GM23338 (cell line): Measurements from ENCODE around the gene YY1AP1. TPM values are rescaled to one million over a fixed set of nuclear protein-coding genes. Genes with fewer than 3 reads are reported as not detected.
"Not testable (repeated sequence)": the region's sequence is repeated elsewhere in the genome, so short reads cannot be mapped to it uniquely, and the experiment has no call there.

Experiments used
- ATAC-seq: fragments of 200-7000 bp; cut with Tn5 transposase; 3 replicates; pipeline ENCODE4 v1.9.1; 2020
- DNase-seq: peaks from one replicate; pipeline ENCODE4 v3.0.0-alpha.2; 2015; ENCODE audit warnings: low spot score
- H2AFZ ChIP-seq: fragments of 200-600 bp; sonication (generic); 2 replicates; pipeline ENCODE4 v1.8.0; 2016; ENCODE audit warnings: antibody characterized with exemption, mild to moderate bottlenecking, moderate library complexity
- H3F3A ChIP-seq: fragments of 200-600 bp; sonication (generic); replicated peaks from 2 replicates; pipeline ENCODE4 v1.8.0; 2017; ENCODE audit warnings: antibody characterized with exemption, mixed run types, low read depth
- H3K27ac ChIP-seq: fragments of 200-600 bp; sonication (generic); 2 replicates; pipeline ENCODE4 v1.6.1; 2016; ENCODE audit warnings: low read depth
- H3K27me3 ChIP-seq: fragments of 200-600 bp; sonication (generic); 2 replicates; pipeline ENCODE4 v1.8.0; 2016; ENCODE audit warnings: mild to moderate bottlenecking, mixed run types, moderate library complexity; ENCODE audit not compliant: insufficient read depth
- H3K36me3 ChIP-seq: fragments of 200-600 bp; sonication (generic); 2 replicates; pipeline ENCODE4 v1.8.0; 2016; ENCODE audit warnings: mild to moderate bottlenecking; ENCODE audit not compliant: insufficient read depth
- H3K4me1 ChIP-seq: fragments of 200-600 bp; sonication (generic); 2 replicates; pipeline ENCODE4 v1.8.0; 2016; ENCODE audit warnings: mild to moderate bottlenecking, moderate library complexity; ENCODE audit not compliant: insufficient read depth
- H3K4me2 ChIP-seq: fragments of 200-600 bp; sonication (generic); 2 replicates; pipeline ENCODE4 v1.7.1; 2017; ENCODE audit warnings: mixed run types
- H3K4me3 ChIP-seq: fragments of 200-600 bp; sonication (generic); 2 replicates; pipeline ENCODE4 v1.6.1; 2016; ENCODE audit warnings: mixed run types
- H3K79me2 ChIP-seq: fragments of 200-600 bp; sonication (generic); replicated peaks from 2 replicates; pipeline ENCODE4 v1.8.0; 2017; ENCODE audit warnings: mild to moderate bottlenecking; ENCODE audit not compliant: insufficient read depth
- H3K9me2 ChIP-seq: fragments of 200-600 bp; sonication (generic); 2 replicates; pipeline ENCODE4 v1.8.0; 2017; ENCODE audit not compliant: insufficient read depth
- H4K20me1 ChIP-seq: fragments of 200-600 bp; sonication (generic); replicated peaks from 2 replicates; pipeline ENCODE4 v1.8.0; 2017; ENCODE audit warnings: mild to moderate bottlenecking; ENCODE audit not compliant: insufficient read depth
- H3K27ac Mint-ChIP-seq: 2 replicates; pipeline ENCODE4 v1.8.0; 2020; ENCODE audit warnings: inconsistent platforms, mild to moderate bottlenecking, moderate library complexity, mixed read lengths
- H3K27me3 Mint-ChIP-seq: 3 replicates; pipeline ENCODE4 v1.8.0; 2022; ENCODE audit warnings: low read depth, mild to moderate bottlenecking, moderate library complexity, mixed read lengths, inconsistent platforms; ENCODE audit not compliant: insufficient read depth, poor library complexity
- H3K36me3 Mint-ChIP-seq: 3 replicates; pipeline ENCODE4 v1.8.0; 2021; ENCODE audit warnings: low read depth, mild to moderate bottlenecking, inconsistent platforms, moderate library complexity, mixed read lengths
- H3K4me1 Mint-ChIP-seq: 3 replicates; pipeline ENCODE4 v1.8.0; 2020; ENCODE audit warnings: mild to moderate bottlenecking, inconsistent platforms, mixed read lengths
- H3K4me3 Mint-ChIP-seq: 3 replicates; pipeline ENCODE4 v1.8.0; 2021; ENCODE audit warnings: moderate library complexity, mild to moderate bottlenecking, inconsistent platforms, mixed read lengths
- H3K9me3 Mint-ChIP-seq: 3 replicates; pipeline ENCODE4 v1.8.0; 2020; ENCODE audit warnings: moderate library complexity, mild to moderate bottlenecking, inconsistent platforms, mixed read lengths
- CREB1 ChIP-seq: fragments of 250-450 bp; sonication (Bioruptor Pico); IDR thresholded peaks from 2 replicates; pipeline ENCODE4 v1.5.0; 2020; ENCODE audit warnings: low read depth, mild to moderate bottlenecking, moderate library complexity
- EZH2 ChIP-seq: fragments of 200-600 bp; sonication (generic); IDR thresholded peaks from one replicate; pipeline ENCODE4 v1.8.0; 2017; ENCODE audit warnings: antibody characterized with exemption, mild to moderate bottlenecking, low read depth; ENCODE audit not compliant: unreplicated experiment
- EZH2phosphoT487 ChIP-seq: fragments of 200-600 bp; sonication (generic); IDR thresholded peaks from one replicate; pipeline ENCODE4 v1.8.1; 2018; ENCODE audit warnings: antibody characterized with exemption; ENCODE audit not compliant: unreplicated experiment
- JUNB ChIP-seq: IDR thresholded peaks from one replicate; pipeline ENCODE4 v1.6.1; 2016; ENCODE audit warnings: antibody characterized with exemption; ENCODE audit not compliant: unreplicated experiment
- POLR2AphosphoS5 ChIP-seq: IDR thresholded peaks from 2 replicates; pipeline ENCODE4 v1.6.1; 2016; ENCODE audit warnings: antibody characterized with exemption, low read depth
- REST ChIP-seq: IDR thresholded peaks from one replicate; pipeline ENCODE4 v1.6.1; 2018; ENCODE audit warnings: antibody characterized with exemption; ENCODE audit not compliant: unreplicated experiment
- STAT1 ChIP-seq: IDR thresholded peaks from one replicate; pipeline ENCODE4 v1.6.1; 2016; ENCODE audit warnings: antibody characterized with exemption; ENCODE audit not compliant: unreplicated experiment
- ZNF462 ChIP-seq: fragments of 250-450 bp; sonication (Bioruptor Pico); IDR thresholded peaks from 2 replicates; pipeline ENCODE4 v1.5.0; 2020; ENCODE audit warnings: mild to moderate bottlenecking, moderate library complexity
- polyA plus RNA-seq: library from polyadenylated mRNA; unstranded; fragments of >200 nt; fragmentation: Nextera tagmentation; extraction: Ambion mirVana; gene quantifications from 2 replicates; pipeline ENCODE4 v1.2.1, GENCODE V29; 2016
- total RNA-seq: library from RNA; depleted of rRNA; stranded (reverse); fragments of >200 nt; shearing (Covaris generic); gene quantifications from 2 replicates; pipeline ENCODE4 v1.2.3, GENCODE V29; 2014
- TF ChIP-seq, protein P1 (sequence below), 2 experiments: fragments of 200-600 bp in 1 of 2; sonication (generic) in 1 of 2; conservative IDR thresholded peaks; 2 replicates each; pipeline versions ENCODE4 v1.5.1 to v1.6.1; 2016 to 2017; ENCODE audit warnings: antibody characterized with exemption in 2 of 2, low read depth in 2 of 2, mild to moderate bottlenecking in 2 of 2, moderate library complexity in 1 of 2

The YY1AP1 gene
- total and polyA plus RNA-seq, 2 experiments from 2014 or later = 21.2 to 66.5 TPM

- H3K27ac Mint-ChIP-seq, H3K4me3 ChIP-seq, ATAC-seq, H4K20me1 ChIP-seq, H3K4me1 ChIP-seq, H2AFZ ChIP-seq, H3K27ac ChIP-seq, H3K4me2 ChIP-seq, H3K79me2 ChIP-seq, DNase-seq, H3K27me3 ChIP-seq, H3F3A ChIP-seq, H3K9me2 ChIP-seq, H3K4me3 Mint-ChIP-seq, H3K27me3 Mint-ChIP-seq, H3K4me1 Mint-ChIP-seq: not testable (repeated sequence)
- H3K36me3 ChIP-seq = peaks cover 12% of the 10 kb centered on the region; the same call in 1 of the 2 replicates
- peaks cover 28% of the 10 kb centered on the region for H3K36me3 Mint-ChIP-seq
- peaks cover 42% of the 10 kb centered on the region for H3K9me3 Mint-ChIP-seq
Observed at GRCh38 chr1:155642559-155643180, 45.9 kb downstream of the YY1AP1 start.

- H3K27ac ChIP-seq = no peak overlapping the region
- no peaks in the 10 kb centered on the region for H3K9me2 ChIP-seq
- no peaks in the 10 kb centered on the region for H3K79me2 ChIP-seq
- Mint-ChIP-seq H3K36me3 (peaks cover 28% of the 10 kb centered on the region), H3K4me1 (peaks cover 8% of the 10 kb centered on the region), H3K4me3 (no peak overlapping the region), H3K27me3 (peaks cover 6% of the 10 kb centered on the region), H3K27ac (no peak overlapping the region), H3K9me3 (peaks cover 44% of the 10 kb centered on the region)
- no peaks in the 10 kb centered on the region for H3K27me3 ChIP-seq
- H4K20me1 ChIP-seq = no peaks in the 10 kb centered on the region
- peaks cover 12% of the 10 kb centered on the region; the same call in 1 of the 2 replicates for H3K36me3 ChIP-seq
- DNase-seq = no peak
- H3K4me3 ChIP-seq = no peak overlapping the region
- peaks cover 12% of the 10 kb centered on the region for H3K4me1 ChIP-seq
- no peaks in the 10 kb centered on the region; the same call in 1 of the 2 replicates for H3F3A ChIP-seq
- H3K4me2 ChIP-seq = no peak overlapping the region
- H2AFZ ChIP-seq = no peak overlapping the region
- ATAC-seq = no peak
- TF ChIP-seq, protein P1, sequence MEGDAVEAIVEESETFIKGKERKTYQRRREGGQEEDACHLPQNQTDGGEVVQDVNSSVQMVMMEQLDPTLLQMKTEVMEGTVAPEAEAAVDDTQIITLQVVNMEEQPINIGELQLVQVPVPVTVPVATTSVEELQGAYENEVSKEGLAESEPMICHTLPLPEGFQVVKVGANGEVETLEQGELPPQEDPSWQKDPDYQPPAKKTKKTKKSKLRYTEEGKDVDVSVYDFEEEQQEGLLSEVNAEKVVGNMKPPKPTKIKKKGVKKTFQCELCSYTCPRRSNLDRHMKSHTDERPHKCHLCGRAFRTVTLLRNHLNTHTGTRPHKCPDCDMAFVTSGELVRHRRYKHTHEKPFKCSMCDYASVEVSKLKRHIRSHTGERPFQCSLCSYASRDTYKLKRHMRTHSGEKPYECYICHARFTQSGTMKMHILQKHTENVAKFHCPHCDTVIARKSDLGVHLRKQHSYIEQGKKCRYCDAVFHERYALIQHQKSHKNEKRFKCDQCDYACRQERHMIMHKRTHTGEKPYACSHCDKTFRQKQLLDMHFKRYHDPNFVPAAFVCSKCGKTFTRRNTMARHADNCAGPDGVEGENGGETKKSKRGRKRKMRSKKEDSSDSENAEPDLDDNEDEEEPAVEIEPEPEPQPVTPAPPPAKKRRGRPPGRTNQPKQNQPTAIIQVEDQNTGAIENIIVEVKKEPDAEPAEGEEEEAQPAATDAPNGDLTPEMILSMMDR (conservative IDR thresholded peaks at IDR 0.05; ENCODE audit: low read depth in 2 of 2) = no peak
- TF ChIP-seq POLR2AphosphoS5 = no peak
- no peak for TF ChIP-seq CREB1 (CRISPR knock-in tag)
- no peak for TF ChIP-seq REST
- TF ChIP-seq EZH2phosphoT487 = no peak
- TF ChIP-seq EZH2 = no peak
- TF ChIP-seq ZNF462 (CRISPR knock-in tag) = no peak
- no peak for TF ChIP-seq JUNB
- no peak for TF ChIP-seq STAT1
Observed at GRCh38 chr1:155640367-155640766, 48.2 kb downstream of the YY1AP1 start.
